GM15510 (cell line): ENCODE results near the gene NAXE.

Source experiments
- POLR2A ChIP-seq: IDR thresholded peaks from 3 replicates; pipeline ENCODE4 v1.6.1; 2011; ENCODE audit warnings: borderline replicate concordance; ENCODE audit not compliant: insufficient read length; ENCODE audit errors: extremely low read depth

NAXE gene

DNA sequence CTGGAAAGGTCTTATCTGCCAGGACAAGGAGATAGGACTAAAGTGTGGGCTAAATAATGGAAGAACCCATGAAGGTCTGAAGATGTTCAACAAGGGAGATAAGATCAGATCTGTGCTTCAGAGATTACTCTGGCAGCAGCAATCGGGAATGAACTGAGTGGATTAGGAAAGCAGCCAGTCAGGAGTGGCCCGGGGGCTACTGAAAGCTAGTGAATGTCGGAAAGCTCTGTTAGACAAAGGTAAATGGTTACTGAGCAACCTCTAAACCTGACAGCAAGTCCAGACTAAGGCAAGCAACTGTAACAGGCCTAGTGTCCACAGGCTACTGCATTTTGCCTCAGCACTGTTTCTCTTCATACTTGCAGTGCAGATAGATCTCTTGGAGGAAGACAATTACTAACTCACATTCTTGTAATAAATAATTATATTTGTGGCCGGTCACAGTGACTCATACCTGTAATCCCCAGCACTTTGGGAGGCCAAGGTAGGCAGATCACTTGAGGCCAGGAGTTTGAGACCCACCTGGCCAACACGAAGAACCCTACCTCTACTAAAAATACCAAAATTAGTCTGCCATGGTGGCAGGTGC is 31.7 kb upstream of the NAXE start:
- no peak for TF ChIP-seq POLR2A

DNA sequence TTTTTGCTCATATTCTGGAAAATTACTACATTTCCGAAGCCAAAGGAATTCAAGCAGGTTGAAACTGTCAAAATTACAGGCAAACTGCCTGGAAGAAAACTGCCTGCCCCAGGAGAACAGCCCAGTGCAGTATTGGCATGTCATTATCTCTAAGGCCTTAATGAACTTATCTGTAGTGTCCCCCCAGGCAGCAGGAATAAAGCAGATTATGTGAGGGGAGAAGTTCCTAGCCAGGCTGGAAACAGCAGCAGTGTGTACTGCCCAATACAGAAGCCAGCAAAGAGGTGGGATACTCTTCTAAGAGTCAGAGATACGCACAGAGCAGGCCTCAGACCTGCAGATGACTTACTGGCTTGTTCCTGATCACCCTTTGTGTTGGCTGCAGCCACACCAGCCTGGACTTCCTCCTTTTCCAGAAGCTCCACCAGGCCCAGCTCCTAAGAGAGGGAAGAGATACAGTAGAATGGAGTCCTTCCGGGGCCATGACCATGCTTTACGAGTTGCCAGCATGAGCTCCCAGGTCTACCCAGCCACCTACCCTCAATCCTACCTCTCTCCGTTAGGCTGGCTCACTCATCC is 30.9 kb upstream of the NAXE start:
- TF ChIP-seq POLR2A, result no peak

DNA sequence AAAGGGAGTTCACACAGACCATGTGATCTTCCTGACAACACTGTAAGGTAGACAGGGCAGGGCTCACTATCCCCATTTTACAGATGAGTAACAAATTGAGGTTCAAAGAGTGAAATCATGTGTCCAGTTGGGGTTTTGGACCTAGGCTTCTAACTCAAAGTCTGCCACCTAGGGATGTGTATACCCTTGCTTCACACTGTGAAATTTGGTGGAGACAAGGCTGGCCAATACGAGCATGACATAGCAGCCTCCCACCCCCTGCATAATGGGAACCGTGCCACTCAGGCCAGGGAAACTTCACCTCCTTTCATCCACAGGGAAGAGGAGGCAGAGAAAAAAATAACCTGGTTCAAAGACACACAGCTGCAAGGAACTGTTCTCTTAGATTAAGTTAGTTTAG is 26.1 kb upstream of the NAXE start:
- TF ChIP-seq POLR2A, result no peak

DNA sequence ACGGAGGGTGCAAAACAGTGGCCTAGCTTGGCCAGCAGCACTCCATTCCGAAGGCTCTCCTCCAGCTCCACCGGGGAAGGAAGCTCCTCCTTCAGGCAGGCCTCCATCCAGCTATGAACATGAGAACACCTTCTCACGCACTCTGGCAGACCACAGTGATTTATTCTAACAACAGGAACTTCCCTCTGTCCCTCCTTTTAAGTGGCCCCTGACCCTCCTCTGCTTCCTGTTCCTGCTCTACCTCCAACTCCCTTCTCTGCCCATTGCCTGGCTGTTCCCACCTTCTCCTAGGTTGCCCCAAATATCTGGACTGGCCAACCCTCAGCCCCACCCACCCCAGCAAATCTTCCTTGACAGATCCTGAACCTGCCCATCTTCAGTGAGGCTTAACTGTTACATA is 25.1 kb upstream of the NAXE start:
- no peak for TF ChIP-seq POLR2A

DNA sequence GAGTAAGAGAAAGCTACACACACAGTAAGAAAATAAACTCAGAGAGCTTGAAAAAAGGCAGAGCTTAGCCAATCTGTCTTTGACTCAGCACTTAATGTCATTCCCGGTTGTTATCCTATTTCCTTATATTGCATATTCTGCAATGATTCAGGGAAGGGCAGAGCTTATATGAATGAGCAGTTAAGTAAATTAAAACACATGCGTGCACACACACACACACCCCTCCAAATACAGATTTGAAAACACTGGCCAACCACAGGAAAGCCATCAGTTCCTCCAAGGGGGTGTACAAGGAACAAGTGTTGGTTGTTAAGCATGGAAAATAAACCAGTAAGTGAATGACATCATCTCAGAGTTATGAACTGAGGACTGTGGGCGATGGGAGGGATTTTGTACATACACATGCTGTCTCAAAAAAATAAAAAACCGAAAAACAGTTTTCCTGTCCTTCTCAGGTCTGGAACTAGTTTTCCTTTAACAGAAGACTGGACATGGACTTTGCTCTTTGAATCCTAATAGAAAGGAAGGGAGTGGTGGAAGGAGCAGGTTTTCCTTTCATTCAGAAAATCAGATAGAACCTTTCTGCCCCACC is 20.2 kb upstream of the NAXE start:
- no peak for TF ChIP-seq POLR2A

DNA sequence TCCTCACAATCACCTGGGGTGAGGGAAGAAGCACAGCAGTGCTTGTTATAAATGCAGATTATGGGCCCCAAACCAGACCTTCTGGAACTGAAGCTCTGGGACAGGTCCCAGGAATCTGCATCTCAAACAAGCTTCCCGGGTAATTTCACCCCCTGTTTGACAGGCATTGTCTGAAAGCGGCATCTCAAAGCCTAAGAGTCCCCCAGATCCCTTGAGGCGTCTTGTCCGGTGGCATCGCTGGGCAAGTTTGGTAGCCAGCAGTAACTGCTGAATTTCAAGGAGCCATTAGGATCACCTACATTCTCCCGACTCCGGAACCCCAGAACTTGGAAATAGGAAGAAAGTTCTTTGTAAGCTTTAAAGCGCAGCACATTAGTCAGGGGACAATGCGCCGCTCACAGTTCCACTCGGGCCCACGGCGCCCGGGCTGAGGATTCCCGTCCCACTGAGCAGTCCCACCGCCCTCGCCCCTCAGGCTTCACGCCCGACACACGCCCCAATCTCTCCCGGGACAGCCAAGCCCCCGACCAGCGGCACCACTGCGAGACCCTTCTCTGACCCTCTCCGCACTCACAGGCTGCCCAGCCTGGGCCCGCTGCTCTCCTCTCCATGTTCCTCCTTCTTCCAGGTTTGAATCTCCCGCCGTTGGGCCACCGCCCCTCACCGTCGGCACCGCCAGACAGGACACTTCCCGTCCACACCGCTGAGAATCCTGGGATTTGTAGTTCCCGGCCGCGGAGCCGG is 19.5 kb upstream of the NAXE start, which contains the start of gene IQGAP3:
Gene IQGAP3, minus strand, starts transcription at position 647 of the 744 bp plus-strand sequence. Its CDS starts 36 bp downstream, at position 611.
- peak; percentile 20 for TF ChIP-seq POLR2A

DNA sequence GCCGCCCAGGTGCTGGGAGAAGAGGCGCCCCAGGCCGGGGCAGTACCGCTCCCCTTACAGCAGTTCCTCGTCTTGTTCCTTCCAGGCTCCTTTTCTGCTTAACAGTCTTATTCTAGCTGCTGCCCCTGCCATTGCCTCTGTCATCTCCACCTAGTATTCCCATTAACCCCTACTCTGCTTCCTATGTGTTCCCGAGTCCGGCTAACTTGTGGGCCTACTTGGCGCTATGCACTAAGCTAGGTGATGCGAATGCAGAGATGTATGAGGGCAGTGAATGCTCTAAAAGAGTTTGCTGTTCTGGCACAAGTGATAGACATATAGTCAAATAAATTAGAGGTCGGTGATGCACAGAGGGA is 18.9 kb upstream of the NAXE start:
- TF ChIP-seq POLR2A, result no peak

DNA sequence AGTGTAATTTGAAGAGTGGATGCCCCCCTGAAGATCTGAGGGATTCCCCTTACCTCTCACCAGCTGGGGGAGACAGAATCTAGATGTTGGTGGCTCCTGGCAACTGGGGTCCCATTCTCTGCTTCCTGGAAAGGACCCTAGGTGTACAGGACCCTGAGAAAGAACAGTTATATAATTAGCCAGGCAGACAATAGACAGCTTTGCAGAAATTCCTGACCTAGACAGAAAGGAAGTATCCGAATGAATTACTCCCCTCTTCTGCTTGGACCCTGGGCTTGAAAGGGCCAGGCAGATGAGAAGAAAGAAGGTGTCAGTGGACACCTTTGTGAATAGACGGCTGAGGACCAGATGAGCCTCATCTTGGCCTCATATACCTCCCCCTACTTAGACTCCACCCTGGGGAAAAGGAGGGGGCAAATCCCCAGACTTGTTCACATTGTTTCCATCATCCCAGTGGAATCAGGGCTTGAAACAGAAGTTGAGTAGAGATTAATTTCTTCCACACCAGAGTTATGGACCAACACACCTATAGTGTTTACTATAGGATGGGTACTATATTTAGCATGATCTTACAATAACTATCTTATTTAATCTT is 17.4 kb upstream of the NAXE start:
- no peak for TF ChIP-seq POLR2A

DNA sequence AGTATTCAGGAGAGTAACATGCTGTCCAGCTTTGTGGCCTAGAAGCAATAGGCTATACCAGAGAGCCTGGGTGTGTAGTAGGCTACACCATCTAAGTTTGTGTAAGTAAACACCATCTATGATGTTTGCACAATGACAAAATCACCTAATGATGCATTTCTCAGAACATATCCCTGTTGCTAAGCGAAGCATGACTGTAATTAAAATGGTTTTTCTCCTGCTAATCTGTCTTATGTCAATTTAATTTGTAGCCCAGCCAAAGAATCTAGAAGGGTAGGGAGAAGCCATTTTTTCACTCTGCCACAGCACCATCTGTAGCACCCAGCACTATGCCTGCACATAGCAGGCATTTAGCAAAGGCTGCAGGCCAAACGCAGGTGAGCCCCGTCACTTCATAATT is 14.0 kb upstream of the NAXE start:
- no peak for TF ChIP-seq POLR2A

DNA sequence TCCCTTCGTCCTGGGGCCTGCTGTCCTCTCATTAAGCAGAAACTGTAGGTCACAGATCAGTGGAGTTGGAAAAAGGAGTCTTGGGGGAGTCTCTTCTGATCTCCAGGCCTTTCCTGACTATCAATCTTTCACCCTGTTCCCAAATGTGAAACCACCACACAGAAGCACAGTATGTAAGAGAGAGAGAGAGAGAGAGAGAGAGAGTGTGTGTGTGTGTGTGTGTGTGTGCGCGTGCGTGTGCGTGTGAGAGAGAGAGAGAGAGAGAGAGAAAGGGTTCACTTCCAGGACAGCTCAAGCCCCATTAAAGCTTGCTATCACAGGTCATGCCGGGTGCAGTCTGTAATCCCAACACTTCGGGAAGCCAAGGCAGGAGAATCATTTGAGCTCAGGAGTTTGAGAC is 13.5 kb upstream of the NAXE start:
- no peak for TF ChIP-seq POLR2A

DNA sequence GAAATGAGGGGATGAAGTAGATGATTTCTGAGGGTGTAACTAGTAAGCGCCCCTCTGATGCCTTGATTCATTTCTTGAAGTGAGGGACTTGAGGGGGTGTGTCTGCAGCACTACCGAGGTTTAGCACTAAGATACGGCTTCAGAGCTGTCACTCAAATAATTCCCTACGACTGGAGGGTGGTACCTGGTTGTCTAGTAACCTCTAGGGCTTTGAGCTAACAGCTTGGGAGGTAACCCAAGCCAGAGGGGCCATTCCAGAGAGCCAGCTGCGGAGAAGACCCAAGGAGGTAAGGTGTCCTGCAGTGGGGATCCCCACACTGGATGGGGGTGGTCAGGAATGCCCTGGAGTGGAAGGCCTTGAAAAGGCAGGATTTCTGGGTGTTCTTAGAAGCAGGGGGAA is 12.1 kb upstream of the NAXE start, which contains the start of gene TTC24:
Gene TTC24, plus strand, starts transcription at position 252 of the 400 bp plus-strand sequence. CDS start 1,642 bp downstream, outside the sequence.
- no peak for TF ChIP-seq POLR2A

DNA sequence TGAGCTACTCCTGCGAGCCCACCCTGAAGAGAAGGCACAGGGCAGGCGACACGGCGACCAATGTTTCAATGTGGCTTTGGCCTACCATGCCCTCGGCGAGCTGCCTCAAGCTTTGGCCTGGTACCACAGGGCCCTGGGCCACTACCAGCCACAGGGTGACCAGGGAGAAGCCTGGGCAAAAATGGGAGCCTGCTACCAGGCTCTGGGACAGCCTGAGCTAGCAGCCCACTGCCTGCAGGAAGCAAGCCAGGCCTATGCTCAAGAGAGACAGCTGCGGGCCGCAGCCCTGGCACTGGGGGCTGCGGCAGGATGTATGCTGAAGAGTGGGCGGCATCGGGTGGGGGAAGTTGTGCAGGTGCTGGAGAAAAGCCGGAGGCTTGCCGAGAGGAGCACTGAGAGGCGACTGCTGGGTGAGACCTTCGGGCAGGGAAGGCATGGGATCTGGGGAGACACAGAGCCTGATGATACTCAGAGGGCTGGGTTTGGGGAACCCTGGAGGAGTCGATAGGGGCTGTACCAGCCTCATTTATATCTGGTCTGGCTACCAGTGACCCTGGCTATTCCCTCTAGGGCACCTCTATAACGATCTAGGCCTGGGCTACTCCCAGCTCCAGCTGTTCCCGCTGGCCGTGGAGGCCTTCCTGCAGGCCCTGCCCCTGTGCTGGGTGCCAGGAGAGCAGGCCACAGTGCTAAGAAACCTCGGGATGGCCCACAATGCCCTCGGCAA is 9.8 kb upstream of the NAXE start:
- no peak for TF ChIP-seq POLR2A

DNA sequence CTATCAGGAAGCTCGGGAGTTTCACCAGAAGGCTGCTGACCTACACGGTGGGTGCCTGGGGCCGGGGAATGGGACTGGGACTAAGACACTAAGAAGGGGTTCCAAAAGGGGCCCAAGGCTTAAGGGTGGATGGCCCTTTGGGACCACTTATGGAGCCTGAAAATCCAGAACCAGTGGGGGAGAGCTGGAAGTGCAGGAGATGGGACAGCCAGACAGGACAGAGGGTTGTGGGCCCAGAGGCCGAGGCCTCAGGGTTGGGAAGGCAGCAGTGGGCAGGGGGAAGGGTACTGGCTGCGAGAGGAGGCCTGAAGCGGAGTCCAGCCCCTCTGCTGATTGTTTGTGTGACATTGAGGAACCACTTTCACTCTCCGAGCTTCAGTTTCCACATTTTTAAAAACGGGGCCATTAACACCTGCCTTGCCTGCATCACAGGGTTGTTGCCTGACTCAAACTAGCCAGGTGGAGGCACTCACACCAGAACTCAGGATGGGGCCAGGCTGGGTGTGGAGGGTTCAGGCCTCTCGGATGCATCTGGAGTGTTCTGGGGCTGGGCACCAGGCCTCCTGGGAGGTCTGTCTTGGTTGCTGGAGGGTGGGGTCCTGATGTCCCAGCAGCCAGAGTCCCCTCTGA is 9.1 kb upstream of the NAXE start:
- TF ChIP-seq POLR2A, result no peak

DNA sequence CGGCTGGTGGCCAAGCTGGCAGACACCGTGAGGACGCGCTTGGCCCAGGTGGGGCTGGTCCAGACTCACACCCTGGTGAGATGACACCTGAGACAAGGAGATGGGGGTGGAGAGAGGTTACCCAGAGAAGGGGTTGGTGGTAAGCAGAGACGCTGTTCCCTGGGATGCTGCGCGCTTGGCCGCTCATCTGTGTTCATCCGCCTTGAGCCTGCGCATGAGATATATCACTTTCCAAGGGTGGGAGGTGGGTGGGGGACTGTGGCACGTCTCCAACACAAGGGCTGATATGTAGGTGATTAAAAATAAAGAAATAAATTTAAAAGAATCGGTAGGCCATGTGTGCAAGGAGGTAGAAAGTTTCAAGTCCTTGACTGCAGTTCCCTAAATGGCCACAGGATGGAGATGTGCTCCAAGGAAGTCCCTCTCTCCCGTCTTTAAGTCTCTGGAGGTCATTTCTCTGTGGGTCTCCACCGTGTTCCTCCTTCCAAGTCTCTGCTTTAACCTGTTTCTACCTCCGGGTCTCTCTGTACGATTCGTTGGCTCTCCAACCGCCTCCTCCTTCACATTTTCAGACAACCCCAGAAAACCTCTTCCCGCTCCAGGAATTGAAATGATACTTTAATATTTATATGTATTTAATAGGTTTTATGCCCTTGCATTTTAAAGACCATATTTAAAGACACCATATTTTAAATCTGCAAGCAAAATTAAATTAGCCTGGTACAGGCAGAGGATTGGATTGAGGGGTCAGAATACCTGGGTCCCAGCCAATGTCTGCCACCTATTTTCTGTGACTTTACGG is 7.6 kb upstream of the NAXE start:
- TF ChIP-seq POLR2A, result no peak

DNA sequence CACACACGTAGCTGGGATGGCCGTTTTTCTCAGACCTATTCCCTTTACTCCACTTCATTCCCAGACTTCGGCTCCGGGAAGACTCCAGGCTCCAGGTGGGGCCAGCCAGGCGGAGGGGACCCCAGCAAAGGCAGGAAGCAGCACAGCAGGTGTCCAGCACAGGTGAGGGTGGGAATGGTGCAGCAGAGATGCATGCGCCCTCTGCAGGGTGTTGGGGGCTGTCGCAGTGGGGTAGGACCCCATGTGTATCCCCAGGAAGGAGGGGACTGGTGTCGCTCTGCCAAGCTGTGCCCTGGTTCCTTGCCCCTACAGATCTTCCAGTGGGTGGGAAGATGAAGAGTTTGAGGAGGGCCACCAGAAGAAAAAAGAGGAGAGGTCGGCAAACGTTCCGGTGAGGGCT is 6.8 kb upstream of the NAXE start:
- TF ChIP-seq POLR2A, result no peak
